Measurements from ENCODE around the gene RIPK1.

DNA sequence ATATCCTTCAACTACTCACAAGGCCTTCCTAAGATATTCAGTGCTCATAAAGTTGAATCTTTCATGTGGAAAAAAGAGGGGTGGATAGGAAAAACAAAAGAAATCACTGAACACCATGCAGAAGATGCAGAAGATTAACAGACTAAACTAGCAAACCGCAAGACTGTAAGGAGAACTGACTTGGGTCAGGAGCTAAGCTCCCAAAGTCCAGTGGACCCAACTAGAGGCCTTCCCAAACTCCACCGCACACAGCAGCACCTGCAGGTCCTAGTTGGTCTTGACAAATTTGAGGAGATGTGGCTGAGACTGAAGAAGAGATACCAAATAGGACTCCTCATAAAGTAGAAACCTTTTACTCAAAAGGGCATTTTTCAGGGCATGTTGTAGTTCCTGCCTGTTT lies 3.3 kb downstream of the RIPK1 start:
- TF ChIP-seq, protein P1, sequence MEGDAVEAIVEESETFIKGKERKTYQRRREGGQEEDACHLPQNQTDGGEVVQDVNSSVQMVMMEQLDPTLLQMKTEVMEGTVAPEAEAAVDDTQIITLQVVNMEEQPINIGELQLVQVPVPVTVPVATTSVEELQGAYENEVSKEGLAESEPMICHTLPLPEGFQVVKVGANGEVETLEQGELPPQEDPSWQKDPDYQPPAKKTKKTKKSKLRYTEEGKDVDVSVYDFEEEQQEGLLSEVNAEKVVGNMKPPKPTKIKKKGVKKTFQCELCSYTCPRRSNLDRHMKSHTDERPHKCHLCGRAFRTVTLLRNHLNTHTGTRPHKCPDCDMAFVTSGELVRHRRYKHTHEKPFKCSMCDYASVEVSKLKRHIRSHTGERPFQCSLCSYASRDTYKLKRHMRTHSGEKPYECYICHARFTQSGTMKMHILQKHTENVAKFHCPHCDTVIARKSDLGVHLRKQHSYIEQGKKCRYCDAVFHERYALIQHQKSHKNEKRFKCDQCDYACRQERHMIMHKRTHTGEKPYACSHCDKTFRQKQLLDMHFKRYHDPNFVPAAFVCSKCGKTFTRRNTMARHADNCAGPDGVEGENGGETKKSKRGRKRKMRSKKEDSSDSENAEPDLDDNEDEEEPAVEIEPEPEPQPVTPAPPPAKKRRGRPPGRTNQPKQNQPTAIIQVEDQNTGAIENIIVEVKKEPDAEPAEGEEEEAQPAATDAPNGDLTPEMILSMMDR (IDR thresholded peaks at IDR 0.05; ENCODE audit: low read depth, low read length): no peak
- TF ChIP-seq EZH2phosphoT487 (IDR thresholded peaks at IDR 0.05; ENCODE audit: low read depth): no peak

All from OCI-LY3 (cell line).